ENCODE measurements around the gene YY1.
"Not testable (repeated sequence)": the region's sequence is repeated elsewhere in the genome, so short reads cannot be mapped to it uniquely, and the experiment has no call there.

The YY1 gene

DNA sequence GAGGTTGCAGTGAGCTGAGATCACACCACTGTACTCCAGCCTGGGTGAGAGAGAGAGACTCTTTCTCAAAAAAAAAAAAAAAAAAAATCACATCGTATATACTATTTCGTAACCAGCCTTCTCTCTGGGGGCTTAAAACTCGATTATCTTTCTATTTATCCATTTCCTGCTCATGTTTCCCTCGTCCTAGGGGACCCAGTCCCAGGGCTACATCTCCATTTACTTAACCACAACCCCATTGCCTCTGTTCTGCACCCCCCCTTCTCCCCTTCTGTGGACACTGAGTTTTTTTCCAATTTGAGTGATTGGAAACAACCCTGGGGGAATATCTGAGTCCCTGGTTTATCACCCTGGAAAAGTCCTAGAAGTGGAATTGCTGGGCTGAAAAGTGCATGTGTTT, 36.2 kb upstream of the YY1 start (continued):
- TF ChIP-seq, protein P1, sequence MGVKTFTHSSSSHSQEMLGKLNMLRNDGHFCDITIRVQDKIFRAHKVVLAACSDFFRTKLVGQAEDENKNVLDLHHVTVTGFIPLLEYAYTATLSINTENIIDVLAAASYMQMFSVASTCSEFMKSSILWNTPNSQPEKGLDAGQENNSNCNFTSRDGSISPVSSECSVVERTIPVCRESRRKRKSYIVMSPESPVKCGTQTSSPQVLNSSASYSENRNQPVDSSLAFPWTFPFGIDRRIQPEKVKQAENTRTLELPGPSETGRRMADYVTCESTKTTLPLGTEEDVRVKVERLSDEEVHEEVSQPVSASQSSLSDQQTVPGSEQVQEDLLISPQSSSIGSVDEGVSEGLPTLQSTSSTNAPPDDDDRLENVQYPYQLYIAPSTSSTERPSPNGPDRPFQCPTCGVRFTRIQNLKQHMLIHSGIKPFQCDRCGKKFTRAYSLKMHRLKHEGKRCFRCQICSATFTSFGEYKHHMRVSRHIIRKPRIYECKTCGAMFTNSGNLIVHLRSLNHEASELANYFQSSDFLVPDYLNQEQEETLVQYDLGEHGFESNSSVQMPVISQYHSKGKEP (tag by site-specific recombination; IDR thresholded peaks at IDR 0.05), result no peak
- TF ChIP-seq ZNF112 (tag by site-specific recombination; IDR thresholded peaks at IDR 0.05), result no peak

DNA sequence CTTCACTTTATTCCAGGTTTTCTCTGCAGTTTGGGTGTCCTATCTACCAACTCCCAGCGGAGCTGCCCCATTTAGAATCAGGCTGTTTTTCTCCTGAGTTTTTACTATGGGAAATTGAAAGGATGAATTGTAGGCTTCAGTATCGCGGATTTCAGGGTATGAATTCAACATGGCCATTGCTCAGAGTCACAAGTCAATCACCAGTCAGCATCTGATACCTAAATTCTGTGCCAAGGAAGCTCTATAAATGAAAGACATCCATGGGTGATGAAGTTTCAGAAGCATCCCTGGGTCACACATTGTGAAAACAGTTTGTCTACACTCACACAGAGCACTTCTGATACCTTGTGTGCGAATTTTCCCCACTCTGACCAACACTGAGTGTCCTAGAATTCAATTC, 35.8 kb upstream of the YY1 start:
- H3K27ac ChIP-seq (ENCODE audit: extremely low read depth, low read depth, low read length), result no peak overlapping the region
- H3K4me1 ChIP-seq (ENCODE audit: control insufficient read depth, insufficient read depth, low read length), result no peaks in the 10 kb centered on the region
- H3K36me3 ChIP-seq (ENCODE audit: control insufficient read depth in 2 of 2, insufficient read depth in 1 of 2, low read length in 2 of 2), result no peaks in the 10 kb centered on the region
- H3K4me3 ChIP-seq (ENCODE audit: low read depth, low read length), result no peak overlapping the region
- CTCF ChIA-PET, result interaction anchor here (5.1 kb wide), 1 partner anchor 10 kb away, joined by 32 read pairs; no protein-coding TSS in a partner anchor
- TF ChIP-seq, protein P1 (tag by site-specific recombination; IDR thresholded peaks at IDR 0.05), result no peak
- POLR2A ChIA-PET, result no interaction called here
- no peaks in the 10 kb centered on the region for H3K9me3 ChIP-seq (ENCODE audit: control insufficient read depth, insufficient read depth, low read depth, low read length)

DNA sequence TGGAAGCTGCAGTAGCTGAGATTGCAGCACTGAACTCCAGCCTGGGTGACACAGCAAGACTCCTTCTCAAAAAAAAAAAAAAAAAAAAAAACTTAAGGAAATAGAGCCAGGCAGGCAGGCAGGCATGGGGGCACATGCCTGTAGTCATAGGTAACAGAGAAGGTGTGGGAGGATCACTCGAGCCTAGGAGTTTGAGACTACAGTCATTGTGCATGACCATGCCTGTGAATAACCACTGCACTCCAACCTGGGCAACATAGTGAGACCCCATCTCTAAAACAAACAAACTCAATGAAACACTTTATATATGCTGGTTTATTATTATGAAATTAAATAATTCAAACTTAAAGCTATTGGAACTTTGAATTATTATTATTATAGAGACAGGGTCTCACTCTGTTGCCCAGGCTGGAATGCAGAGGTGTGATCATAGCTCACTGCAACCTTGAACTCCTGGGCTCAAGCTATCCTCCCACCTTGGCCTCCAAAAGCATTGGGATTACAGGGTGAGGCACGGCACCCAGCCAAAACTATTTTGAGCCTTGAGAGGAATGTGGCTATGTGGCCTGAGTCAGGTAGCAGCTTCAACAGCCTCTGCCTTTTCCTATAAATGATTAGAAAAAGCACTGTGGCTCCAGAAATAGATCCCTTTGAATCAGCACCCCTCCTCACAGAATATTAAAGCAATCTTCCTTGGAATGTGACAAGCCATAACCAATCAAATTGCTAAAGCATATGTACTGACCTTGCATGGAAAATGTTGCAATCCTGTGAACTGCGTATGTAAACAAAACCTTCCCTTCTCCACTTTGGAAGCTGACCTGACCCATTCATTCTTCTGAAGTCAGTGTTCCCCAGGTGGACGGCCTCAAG, 34.7 kb upstream of the YY1 start:
- TF ChIP-seq, protein P2, sequence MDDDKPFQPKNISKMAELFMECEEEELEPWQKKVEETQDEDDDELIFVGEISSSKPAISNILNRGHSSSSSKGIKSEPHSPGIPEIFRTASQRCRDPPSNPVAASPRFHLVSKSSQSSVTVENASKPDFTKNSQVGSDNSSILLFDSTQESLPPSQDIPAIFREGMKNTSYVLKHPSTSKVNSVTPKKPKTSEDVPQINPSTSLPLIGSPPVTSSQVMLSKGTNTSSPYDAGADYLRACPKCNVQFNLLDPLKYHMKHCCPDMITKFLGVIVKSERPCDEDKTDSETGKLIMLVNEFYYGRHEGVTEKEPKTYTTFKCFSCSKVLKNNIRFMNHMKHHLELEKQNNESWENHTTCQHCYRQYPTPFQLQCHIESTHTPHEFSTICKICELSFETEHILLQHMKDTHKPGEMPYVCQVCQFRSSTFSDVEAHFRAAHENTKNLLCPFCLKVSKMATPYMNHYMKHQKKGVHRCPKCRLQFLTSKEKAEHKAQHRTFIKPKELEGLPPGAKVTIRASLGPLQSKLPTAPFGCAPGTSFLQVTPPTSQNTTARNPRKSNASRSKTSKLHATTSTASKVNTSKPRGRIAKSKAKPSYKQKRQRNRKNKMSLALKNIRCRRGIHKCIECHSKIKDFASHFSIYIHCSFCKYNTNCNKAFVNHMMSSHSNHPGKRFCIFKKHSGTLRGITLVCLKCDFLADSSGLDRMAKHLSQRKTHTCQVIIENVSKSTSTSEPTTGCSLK (tag by site-specific recombination; IDR thresholded peaks at IDR 0.05), result no peak
- TF ChIP-seq ZBTB17 (tag by site-specific recombination; IDR thresholded peaks at IDR 0.05) (peak; percentile 62), ZNF121 (tag by site-specific recombination; IDR thresholded peaks at IDR 0.05) (peak; percentile 86)
- Histone ChIP-seq H3K27ac (ENCODE audit: extremely low read depth, low read depth, low read length) (no peak overlapping the region), H3K36me3 (ENCODE audit: control insufficient read depth in 2 of 2, insufficient read depth in 1 of 2, low read length in 2 of 2) (no peaks in the 10 kb centered on the region), H3K9me3 (ENCODE audit: control insufficient read depth, insufficient read depth, low read depth, low read length) (no peaks in the 10 kb centered on the region), H3K4me3 (ENCODE audit: low read depth, low read length) (no peak overlapping the region), H3K4me1 (ENCODE audit: control insufficient read depth, insufficient read depth, low read length) (no peaks in the 10 kb centered on the region)
- CTCF ChIA-PET, result interaction anchor here (0.6 to 5.1 kb wide), 2 partner anchors 11 to 231 kb away, joined by 3 to 32 read pairs; no protein-coding TSS in a partner anchor
- POLR2A ChIA-PET, result no interaction called here

DNA sequence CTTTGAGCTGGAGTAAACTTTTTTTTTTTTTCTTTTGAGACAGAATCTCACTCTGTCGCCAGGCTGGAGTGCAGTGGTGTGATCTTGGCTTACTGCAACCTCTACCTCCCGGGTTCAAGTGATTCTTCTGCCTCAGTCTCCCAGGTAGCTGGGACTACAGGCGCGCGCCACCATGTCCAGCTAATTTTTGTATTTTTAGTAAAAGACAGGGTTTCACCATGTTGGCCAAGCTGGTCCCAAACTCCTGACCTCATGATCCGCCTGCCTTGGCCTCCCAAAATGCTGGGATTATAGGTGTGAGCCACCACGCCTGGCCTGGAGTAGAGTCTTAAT, 34.1 kb upstream of the YY1 start:
- H3K4me1 ChIP-seq (ENCODE audit: control insufficient read depth, insufficient read depth, low read length); H3K36me3 ChIP-seq (ENCODE audit: control insufficient read depth in 2 of 2, insufficient read depth in 1 of 2, low read length in 2 of 2); H3K27ac ChIP-seq (ENCODE audit: extremely low read depth, low read depth, low read length); H3K9me3 ChIP-seq (ENCODE audit: control insufficient read depth, insufficient read depth, low read depth, low read length); H3K4me3 ChIP-seq (ENCODE audit: low read depth, low read length); POLR2A ChIA-PET: not testable (repeated sequence)
- CTCF ChIA-PET, result interaction anchor here (5.1 kb wide), 1 partner anchor 11 kb away, joined by 32 read pairs; no protein-coding TSS in a partner anchor

DNA sequence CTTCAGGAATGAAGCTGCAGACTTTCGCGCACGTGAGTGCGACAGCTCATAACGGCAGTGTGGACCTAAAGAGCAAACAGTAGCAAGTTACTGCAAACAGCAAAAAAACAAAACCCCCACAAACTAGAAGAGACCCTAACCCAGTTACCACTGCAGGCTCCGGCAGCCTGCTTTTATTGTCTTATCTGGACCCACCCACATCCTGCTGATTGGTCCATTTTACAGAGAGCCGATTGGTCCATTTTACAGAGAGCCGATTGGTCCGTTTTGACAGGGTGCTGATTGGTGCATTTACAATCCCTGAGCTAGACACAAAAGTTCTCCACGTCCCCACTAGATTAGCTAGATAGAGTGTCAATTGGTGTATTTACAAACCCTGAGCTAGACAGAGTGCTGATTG, 31.4 kb upstream of the YY1 start:
- H3K4me3 ChIP-seq (ENCODE audit: low read depth, low read length); H3K9me3 ChIP-seq (ENCODE audit: control insufficient read depth, insufficient read depth, low read depth, low read length); POLR2A ChIA-PET; H3K36me3 ChIP-seq (ENCODE audit: control insufficient read depth in 2 of 2, insufficient read depth in 1 of 2, low read length in 2 of 2); H3K4me1 ChIP-seq (ENCODE audit: control insufficient read depth, insufficient read depth, low read length); H3K27ac ChIP-seq (ENCODE audit: extremely low read depth, low read depth, low read length): not testable (repeated sequence)
- CTCF ChIA-PET, result interaction anchor here (0.6 to 1.5 kb wide), 2 partner anchors 14 to 52 kb away, joined by 4 to 5 read pairs; no protein-coding TSS in a partner anchor

DNA sequence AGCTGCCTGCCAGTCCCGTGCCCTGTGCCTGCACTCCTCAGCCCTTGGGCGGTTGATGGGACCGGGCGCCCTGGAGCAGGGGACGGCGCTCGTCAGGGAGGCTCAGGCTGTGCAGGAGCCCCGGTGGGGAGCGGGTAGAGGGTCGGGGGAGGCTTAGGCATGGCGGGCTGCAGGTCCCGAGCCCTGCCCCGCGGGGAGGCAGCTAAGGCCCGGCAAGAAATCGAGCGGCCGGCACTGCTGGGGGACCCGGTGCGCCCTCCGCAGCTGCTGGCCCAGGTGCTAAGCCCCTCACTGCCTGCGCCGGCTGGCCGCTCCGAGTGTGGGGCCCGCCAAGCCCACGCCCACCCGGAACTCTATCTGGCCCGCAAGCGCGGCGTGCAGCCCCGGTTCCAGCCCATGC, 30.8 kb upstream of the YY1 start:
- H3K4me3 ChIP-seq (ENCODE audit: low read depth, low read length); POLR2A ChIA-PET; H3K27ac ChIP-seq (ENCODE audit: extremely low read depth, low read depth, low read length); H3K9me3 ChIP-seq (ENCODE audit: control insufficient read depth, insufficient read depth, low read depth, low read length); H3K36me3 ChIP-seq (ENCODE audit: control insufficient read depth in 2 of 2, insufficient read depth in 1 of 2, low read length in 2 of 2); H3K4me1 ChIP-seq (ENCODE audit: control insufficient read depth, insufficient read depth, low read length): not testable (repeated sequence)
- CTCF ChIA-PET, result interaction anchor here (0.6 to 1.5 kb wide), 2 partner anchors 14 to 51 kb away, joined by 4 to 5 read pairs; no protein-coding TSS in a partner anchor

All from HEK293 (cell line).